ENCODE measurements around the gene RPS27L.

DNA sequence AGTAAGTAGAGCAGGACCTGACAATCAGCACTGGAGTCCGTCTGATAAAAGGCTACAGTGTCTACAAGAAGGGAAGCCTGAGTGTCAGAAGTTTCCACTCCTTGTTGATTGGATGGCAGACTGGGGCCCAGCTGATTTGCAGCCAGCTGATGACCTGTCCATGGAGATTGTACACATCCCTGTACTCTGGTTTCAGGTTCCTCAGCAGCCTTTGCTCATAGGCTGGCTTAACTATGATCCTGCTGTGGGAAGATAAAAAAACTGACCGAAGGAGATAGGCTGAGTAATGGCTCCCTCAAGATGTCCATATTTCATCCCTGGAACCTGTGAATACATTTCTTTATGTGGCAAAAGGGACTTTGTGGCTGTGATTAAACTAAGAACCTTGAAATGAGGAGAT is 47.4 kb downstream of the RPS27L start:
- no peak for TF ChIP-seq CTCF (conservative IDR thresholded peaks at IDR 0.05)
- TF ChIP-seq EZH2 (IDR thresholded peaks at IDR 0.05; ENCODE audit: low read depth): no peak
